ENCODE measurements around the gene PRKCA.
A peak's percentile ranks its signal among the peaks of the same experiment; 100 is the strongest.

PRKCA gene

GRCh38 chr17:66379996-66380395 is 77.6 kb downstream of the PRKCA start:
- no peak for TF ChIP-seq CTCF (IDR thresholded peaks at IDR 0.05; ENCODE audit: low read length, missing control alignments)
- DNase-seq (ENCODE audit: low read depth): no peak
- no peak overlapping the region for H3K4me3 ChIP-seq (replicated peaks; ENCODE audit: low read depth, low read length)

- no peak for TF ChIP-seq CTCF (IDR thresholded peaks at IDR 0.05; ENCODE audit: low read length, missing control alignments)
- DNase-seq (ENCODE audit: low read depth): no peak
- H3K4me3 ChIP-seq (replicated peaks; ENCODE audit: low read depth, low read length): no peak overlapping the region
Measured at GRCh38 chr17:66381701-66382362, 79.4 kb downstream of the PRKCA start.

GRCh38 chr17:66383333-66383732 is 80.9 kb downstream of the PRKCA start:
- no peak for TF ChIP-seq CTCF (IDR thresholded peaks at IDR 0.05; ENCODE audit: low read length, missing control alignments)
- no peak overlapping the region for H3K4me3 ChIP-seq (replicated peaks; ENCODE audit: low read depth, low read length)
- peak; percentile 94 for DNase-seq (ENCODE audit: low read depth)

GRCh38 chr17:66386498-66387351 is 84.3 kb downstream of the PRKCA start:
- no peak for TF ChIP-seq CTCF (IDR thresholded peaks at IDR 0.05; ENCODE audit: low read length, missing control alignments)
- peak; percentile 72 for DNase-seq (ENCODE audit: low read depth)
- no peak overlapping the region for H3K4me3 ChIP-seq (replicated peaks; ENCODE audit: low read depth, low read length)

- no peak overlapping the region for H3K4me3 ChIP-seq (replicated peaks; ENCODE audit: low read depth, low read length)
- no peak for DNase-seq (ENCODE audit: low read depth)
- no peak for TF ChIP-seq CTCF (IDR thresholded peaks at IDR 0.05; ENCODE audit: low read length, missing control alignments)
Measured at GRCh38 chr17:66387392-66387981, 85.1 kb downstream of the PRKCA start.

- TF ChIP-seq CTCF (IDR thresholded peaks at IDR 0.05; ENCODE audit: low read length, missing control alignments): no peak
- DNase-seq (ENCODE audit: low read depth): no peak
Measured at GRCh38 chr17:66392783-66393437, 90.5 kb downstream of the PRKCA start.

More at GRCh38 chr17:66392783-66393437, 90.5 kb downstream of the PRKCA start:
- H3K4me3 ChIP-seq (replicated peaks; ENCODE audit: low read depth, low read length): no peak overlapping the region
